Tibial nerve (tissue), 3 donors: ENCODE measurements around the gene DDA1.

Experiments
- CTCF ChIP-seq, 5 experiments: fragments of 200-600 bp in 3 of 5; fragments of 450-650 bp in 2 of 5; sonication (generic) in 3 of 5; IDR thresholded peaks; one replicate each; pipeline ENCODE4 v1.5.1; 2016 to 2019; ENCODE audit warnings: antibody characterized with exemption in 5 of 5, mild to moderate bottlenecking in 3 of 5, moderate library complexity in 2 of 5
- POLR2A ChIP-seq, 2 donors: fragments of 450-650 bp; IDR thresholded peaks; one replicate each; pipeline ENCODE4 v1.6.1; 2017; ENCODE audit warnings: antibody characterized with exemption in 2 of 2, mild to moderate bottlenecking in 2 of 2, moderate library complexity in 2 of 2

GRCh38 chr19:17263712-17264640 lies 45.4 kb upstream of the DDA1 start:
- TF ChIP-seq CTCF (IDR thresholded peaks at IDR 0.05) = no peak
- no peak for TF ChIP-seq POLR2A (IDR thresholded peaks at IDR 0.05)
